ENCODE data around the gene PTGFRN. TPM values are rescaled to one million over a fixed set of nuclear protein-coding genes. Genes with fewer than 3 reads are reported as not detected.

The PTGFRN gene
- total and polyA plus RNA-seq, 2 experiments from 2014 or later = 17.4 to 32.7 TPM

DNA sequence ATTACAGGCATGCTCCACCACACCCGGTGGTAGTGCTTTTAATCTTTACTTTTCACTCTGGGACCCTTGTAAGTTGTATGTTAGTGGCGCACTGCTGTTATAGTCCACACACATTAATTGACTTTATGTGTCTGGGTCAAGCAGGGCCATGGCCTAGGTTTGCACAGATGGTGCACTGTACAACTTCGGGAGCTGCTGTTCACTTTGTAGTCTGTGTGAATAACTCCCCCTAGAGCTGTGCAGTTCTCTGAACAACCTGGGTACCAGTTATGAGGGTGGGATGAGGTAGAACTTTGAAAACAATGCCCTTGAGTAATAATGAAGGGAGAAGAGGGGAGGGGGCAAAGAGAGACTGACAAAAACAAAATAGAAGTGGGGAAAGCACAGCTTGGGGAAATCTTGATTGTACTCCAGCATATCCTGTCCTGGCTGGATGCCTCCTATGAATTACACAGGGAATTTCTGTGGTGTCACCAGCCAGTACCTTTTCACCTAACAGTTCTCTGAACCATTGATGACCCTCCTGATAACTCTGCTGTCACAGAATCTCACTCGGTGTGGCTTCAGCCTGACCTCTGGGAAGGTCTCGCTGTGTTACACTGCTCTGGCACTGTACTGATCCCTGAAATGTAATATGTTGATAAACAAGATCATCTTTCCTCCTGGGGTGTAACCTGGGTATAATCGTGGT, 2.2 kb downstream of the PTGFRN start:
- TF ChIP-seq ZNF331 (CRISPR knock-in tag; IDR thresholded peaks at IDR 0.05; ENCODE audit: low read depth) (no peak), NANOG (IDR thresholded peaks at IDR 0.05; ENCODE audit: borderline replicate concordance) (no peak), REST (IDR thresholded peaks at IDR 0.05; ENCODE audit: unreplicated experiment) (no peak), CTCF (conservative IDR thresholded peaks at IDR 0.05; ENCODE audit: low read depth in 2 of 2) (no peak), ZNF462 (CRISPR knock-in tag; IDR thresholded peaks at IDR 0.05) (no peak), STAT1 (IDR thresholded peaks at IDR 0.05; ENCODE audit: unreplicated experiment) (no peak), JUNB (IDR thresholded peaks at IDR 0.05; ENCODE audit: unreplicated experiment) (no peak), EZH2phosphoT487 (IDR thresholded peaks at IDR 0.05; ENCODE audit: unreplicated experiment) (no peak), CREB1 (CRISPR knock-in tag; IDR thresholded peaks at IDR 0.05; ENCODE audit: low read depth) (no peak), POLR2AphosphoS5 (IDR thresholded peaks at IDR 0.05; ENCODE audit: low read depth) (no peak), EZH2 (IDR thresholded peaks at IDR 0.05; ENCODE audit: low read depth, unreplicated experiment) (no peak), ZNF114 (CRISPR knock-in tag; IDR thresholded peaks at IDR 0.05) (no peak)
- TF ChIP-seq, protein P1, sequence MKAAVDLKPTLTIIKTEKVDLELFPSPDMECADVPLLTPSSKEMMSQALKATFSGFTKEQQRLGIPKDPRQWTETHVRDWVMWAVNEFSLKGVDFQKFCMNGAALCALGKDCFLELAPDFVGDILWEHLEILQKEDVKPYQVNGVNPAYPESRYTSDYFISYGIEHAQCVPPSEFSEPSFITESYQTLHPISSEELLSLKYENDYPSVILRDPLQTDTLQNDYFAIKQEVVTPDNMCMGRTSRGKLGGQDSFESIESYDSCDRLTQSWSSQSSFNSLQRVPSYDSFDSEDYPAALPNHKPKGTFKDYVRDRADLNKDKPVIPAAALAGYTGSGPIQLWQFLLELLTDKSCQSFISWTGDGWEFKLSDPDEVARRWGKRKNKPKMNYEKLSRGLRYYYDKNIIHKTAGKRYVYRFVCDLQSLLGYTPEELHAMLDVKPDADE (IDR thresholded peaks at IDR 0.05) = no peak
- no peaks in the 10 kb centered on the region for H3K9me3 Mint-ChIP-seq
- no peak overlapping the region for H3K4me3 Mint-ChIP-seq
- Histone ChIP-seq H3K4me1 (ENCODE audit: insufficient read depth) (peaks cover 40% of the 10 kb centered on the region), H3K27ac (ENCODE audit: low read depth) (no peak overlapping the region), H3K4me3 (peak overlapping the region; percentile 97), H3K27me3 (ENCODE audit: insufficient read depth) (no peaks in the 10 kb centered on the region), H3K9me2 (ENCODE audit: insufficient read depth) (no peaks in the 10 kb centered on the region), H3K79me2 (replicated peaks; ENCODE audit: insufficient read depth) (peaks cover 59% of the 10 kb centered on the region), H3K4me2 (peak overlapping the region; percentile 100), H3K36me3 (ENCODE audit: insufficient read depth) (peaks cover 11% of the 10 kb centered on the region; the same call in 1 of the 2 replicates), H4K20me1 (replicated peaks; ENCODE audit: insufficient read depth) (peaks cover 8% of the 10 kb centered on the region), H2AFZ (no peak overlapping the region), H3F3A (replicated peaks; ENCODE audit: low read depth) (no peaks in the 10 kb centered on the region)
- peaks cover 32% of the 10 kb centered on the region for H3K4me1 Mint-ChIP-seq
- no peak overlapping the region for H3K27ac Mint-ChIP-seq
- DNase-seq (ENCODE audit: low spot score) (no peak), ATAC-seq (no peak)
- no peaks in the 10 kb centered on the region; the same call in 2 of the 3 replicates for H3K36me3 Mint-ChIP-seq (ENCODE audit: low read depth)
- peaks cover 9% of the 10 kb centered on the region for H3K27me3 Mint-ChIP-seq (ENCODE audit: insufficient read depth, low read depth, poor library complexity)
